Measurements from ENCODE around the gene CCDC190. TPM values are rescaled to one million over a fixed set of nuclear protein-coding genes. Genes with fewer than 3 reads are reported as not detected.

CCDC190 gene
- total and polyA plus RNA-seq, 2 of the 13 experiments (the other 11 are each of a cell fraction or from before 2014, with no cell fraction given): not detected

DNA sequence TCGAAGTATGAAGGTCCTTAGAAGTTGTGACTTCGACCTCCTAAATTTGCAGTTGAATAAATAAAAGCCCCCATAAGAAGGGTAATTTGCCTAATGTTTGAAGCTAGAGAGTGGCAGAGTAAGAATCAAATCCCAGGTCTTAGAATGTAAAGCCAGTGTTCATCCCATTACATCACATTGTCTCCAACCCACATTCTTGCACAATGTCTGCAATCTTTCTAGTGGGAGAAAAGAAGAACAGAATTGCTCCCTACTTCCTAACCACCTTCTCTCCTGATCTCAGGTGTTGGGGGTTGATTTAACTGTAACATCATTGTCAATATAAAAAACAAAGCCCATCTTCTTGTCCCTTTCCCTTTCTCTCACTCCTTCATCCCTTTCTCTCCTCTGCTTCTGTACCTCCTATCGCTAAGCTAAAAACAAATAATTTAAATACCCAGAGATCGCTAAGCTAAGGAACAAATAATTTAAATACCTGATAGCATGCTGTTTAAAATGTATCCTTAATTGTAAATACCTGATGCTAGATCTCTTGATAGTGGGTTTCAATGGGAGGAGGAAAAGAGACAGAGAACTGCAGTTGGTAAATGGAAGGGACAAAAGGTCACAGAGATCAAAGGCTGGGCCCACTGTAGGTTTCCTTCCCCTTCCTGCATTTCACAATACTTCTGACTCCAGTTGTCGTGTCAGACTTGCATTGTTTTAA lies 32.1 kb upstream of the CCDC190 start (continued):
- TF ChIP-seq, protein P1, sequence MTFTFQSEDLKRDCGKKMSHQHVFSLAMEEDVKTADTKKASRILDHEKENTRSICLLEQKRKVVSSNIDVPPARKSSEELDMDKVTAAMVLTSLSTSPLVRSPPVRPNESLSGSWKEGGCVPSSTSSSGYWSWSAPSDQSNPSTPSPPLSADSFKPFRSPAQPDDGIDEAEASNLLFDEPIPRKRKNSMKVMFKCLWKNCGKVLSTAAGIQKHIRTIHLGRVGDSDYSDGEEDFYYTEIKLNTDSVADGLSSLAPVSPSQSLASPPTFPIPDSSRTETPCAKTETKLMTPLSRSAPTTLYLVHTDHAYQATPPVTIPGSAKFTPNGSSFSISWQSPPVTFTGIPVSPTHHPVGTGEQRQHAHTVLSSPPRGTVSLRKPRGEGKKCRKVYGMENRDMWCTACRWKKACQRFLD (CRISPR knock-in tag; IDR thresholded peaks at IDR 0.05; ENCODE audit: borderline replicate concordance): no peak
- no peak for TF ChIP-seq ZNF44 (CRISPR knock-in tag; IDR thresholded peaks at IDR 0.05)
- no peak for TF ChIP-seq MTA1 (CRISPR knock-in tag; IDR thresholded peaks at IDR 0.05; ENCODE audit: borderline replicate concordance)
- TF ChIP-seq, protein P2, sequence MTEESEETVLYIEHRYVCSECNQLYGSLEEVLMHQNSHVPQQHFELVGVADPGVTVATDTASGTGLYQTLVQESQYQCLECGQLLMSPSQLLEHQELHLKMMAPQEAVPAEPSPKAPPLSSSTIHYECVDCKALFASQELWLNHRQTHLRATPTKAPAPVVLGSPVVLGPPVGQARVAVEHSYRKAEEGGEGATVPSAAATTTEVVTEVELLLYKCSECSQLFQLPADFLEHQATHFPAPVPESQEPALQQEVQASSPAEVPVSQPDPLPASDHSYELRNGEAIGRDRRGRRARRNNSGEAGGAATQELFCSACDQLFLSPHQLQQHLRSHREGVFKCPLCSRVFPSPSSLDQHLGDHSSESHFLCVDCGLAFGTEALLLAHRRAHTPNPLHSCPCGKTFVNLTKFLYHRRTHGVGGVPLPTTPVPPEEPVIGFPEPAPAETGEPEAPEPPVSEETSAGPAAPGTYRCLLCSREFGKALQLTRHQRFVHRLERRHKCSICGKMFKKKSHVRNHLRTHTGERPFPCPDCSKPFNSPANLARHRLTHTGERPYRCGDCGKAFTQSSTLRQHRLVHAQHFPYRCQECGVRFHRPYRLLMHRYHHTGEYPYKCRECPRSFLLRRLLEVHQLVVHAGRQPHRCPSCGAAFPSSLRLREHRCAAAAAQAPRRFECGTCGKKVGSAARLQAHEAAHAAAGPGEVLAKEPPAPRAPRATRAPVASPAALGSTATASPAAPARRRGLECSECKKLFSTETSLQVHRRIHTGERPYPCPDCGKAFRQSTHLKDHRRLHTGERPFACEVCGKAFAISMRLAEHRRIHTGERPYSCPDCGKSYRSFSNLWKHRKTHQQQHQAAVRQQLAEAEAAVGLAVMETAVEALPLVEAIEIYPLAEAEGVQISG (CRISPR knock-in tag; IDR thresholded peaks at IDR 0.05): no peak
- TF ChIP-seq PAX8 (CRISPR knock-in tag; IDR thresholded peaks at IDR 0.05; ENCODE audit: borderline replicate concordance): no peak
- TF ChIP-seq, protein P3, sequence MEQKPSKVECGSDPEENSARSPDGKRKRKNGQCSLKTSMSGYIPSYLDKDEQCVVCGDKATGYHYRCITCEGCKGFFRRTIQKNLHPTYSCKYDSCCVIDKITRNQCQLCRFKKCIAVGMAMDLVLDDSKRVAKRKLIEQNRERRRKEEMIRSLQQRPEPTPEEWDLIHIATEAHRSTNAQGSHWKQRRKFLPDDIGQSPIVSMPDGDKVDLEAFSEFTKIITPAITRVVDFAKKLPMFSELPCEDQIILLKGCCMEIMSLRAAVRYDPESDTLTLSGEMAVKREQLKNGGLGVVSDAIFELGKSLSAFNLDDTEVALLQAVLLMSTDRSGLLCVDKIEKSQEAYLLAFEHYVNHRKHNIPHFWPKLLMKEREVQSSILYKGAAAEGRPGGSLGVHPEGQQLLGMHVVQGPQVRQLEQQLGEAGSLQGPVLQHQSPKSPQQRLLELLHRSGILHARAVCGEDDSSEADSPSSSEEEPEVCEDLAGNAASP (CRISPR knock-in tag; IDR thresholded peaks at IDR 0.05; ENCODE audit: borderline replicate concordance): 0 out of 2 replicates have a peak, but pooled peaks have one; percentile 42
- TF ChIP-seq THYN1 (CRISPR knock-in tag; IDR thresholded peaks at IDR 0.05; ENCODE audit: borderline replicate concordance, low read depth): no peak
- TF ChIP-seq ZNF282 (IDR thresholded peaks at IDR 0.05; ENCODE audit: partially characterized antibody): no peak
- TF ChIP-seq ARID2 (CRISPR knock-in tag; IDR thresholded peaks at IDR 0.05; ENCODE audit: borderline replicate concordance): no peak
- no peak for TF ChIP-seq ZNF790 (CRISPR knock-in tag; IDR thresholded peaks at IDR 0.05; ENCODE audit: borderline replicate concordance)
- TF ChIP-seq DNMT1 (CRISPR knock-in tag; IDR thresholded peaks at IDR 0.05): no peak
- TF ChIP-seq ZNF775 (CRISPR knock-in tag; IDR thresholded peaks at IDR 0.05; ENCODE audit: borderline replicate concordance): no peak
- TF ChIP-seq, protein P4, sequence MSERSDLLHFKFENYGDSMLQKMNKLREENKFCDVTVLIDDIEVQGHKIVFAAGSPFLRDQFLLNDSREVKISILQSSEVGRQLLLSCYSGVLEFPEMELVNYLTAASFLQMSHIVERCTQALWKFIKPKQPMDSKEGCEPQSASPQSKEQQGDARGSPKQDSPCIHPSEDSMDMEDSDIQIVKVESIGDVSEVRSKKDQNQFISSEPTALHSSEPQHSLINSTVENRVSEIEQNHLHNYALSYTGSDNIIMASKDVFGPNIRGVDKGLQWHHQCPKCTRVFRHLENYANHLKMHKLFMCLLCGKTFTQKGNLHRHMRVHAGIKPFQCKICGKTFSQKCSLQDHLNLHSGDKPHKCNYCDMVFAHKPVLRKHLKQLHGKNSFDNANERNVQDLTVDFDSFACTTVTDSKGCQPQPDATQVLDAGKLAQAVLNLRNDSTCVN (CRISPR knock-in tag; IDR thresholded peaks at IDR 0.05; ENCODE audit: borderline replicate concordance): no peak
- TF ChIP-seq, protein P5, sequence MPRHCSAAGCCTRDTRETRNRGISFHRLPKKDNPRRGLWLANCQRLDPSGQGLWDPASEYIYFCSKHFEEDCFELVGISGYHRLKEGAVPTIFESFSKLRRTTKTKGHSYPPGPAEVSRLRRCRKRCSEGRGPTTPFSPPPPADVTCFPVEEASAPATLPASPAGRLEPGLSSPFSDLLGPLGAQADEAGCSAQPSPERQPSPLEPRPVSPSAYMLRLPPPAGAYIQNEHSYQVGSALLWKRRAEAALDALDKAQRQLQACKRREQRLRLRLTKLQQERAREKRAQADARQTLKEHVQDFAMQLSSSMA (CRISPR knock-in tag; IDR thresholded peaks at IDR 0.05): no peak
- TF ChIP-seq, protein P6, sequence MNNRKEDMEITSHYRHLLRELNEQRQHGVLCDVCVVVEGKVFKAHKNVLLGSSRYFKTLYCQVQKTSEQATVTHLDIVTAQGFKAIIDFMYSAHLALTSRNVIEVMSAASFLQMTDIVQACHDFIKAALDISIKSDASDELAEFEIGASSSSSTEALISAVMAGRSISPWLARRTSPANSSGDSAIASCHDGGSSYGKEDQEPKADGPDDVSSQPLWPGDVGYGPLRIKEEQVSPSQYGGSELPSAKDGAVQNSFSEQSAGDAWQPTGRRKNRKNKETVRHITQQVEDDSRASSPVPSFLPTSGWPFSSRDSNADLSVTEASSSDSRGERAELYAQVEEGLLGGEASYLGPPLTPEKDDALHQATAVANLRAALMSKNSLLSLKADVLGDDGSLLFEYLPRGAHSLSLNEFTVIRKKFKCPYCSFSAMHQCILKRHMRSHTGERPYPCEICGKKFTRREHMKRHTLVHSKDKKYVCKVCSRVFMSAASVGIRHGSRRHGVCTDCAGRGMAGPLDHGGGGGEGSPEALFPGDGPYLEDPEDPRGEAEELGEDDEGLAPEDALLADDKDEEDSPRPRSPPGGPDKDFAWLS (CRISPR knock-in tag; IDR thresholded peaks at IDR 0.05; ENCODE audit: borderline replicate concordance): no peak
